ENCODE results near the gene HOOK1. TPM values are rescaled to one million over a fixed set of nuclear protein-coding genes. Genes with fewer than 3 reads are reported as not detected.
"Not testable (repeated sequence)": the region's sequence is repeated elsewhere in the genome, so short reads cannot be mapped to it uniquely, and the experiment has no call there.

Gene HOOK1
- total and polyA plus RNA-seq, 2 donors (not counting 3 experiments of a cell fraction or from before 2014, with no cell fraction given), result not detected

DNA sequence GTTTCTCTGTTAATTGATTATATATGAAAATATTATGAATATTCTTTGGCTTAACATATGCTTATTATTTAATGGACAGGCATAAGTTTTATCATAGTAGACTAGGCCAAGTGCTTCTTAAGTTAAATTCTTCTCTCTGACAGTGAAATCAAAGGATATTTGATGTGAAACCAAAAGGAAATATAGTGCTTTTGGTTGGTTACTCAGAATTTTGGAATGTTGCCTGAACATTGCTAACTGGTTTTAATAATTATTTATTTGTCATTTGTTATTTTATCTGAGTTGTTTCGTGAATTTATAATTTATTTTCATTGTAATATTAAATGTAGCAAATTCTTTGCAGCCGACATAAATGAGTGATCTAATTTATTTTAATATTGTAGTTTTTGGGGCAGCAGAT lies 18.3 kb downstream of the HOOK1 start:
- FAIRE-seq (no peak), DNase-seq (ENCODE audit: low read depth, low spot score) (no peak)
- Histone ChIP-seq H3K9ac (replicated peaks; ENCODE audit: extremely low read depth, insufficient read depth, low read length) (no peak overlapping the region), H3K9me1 (replicated peaks; ENCODE audit: control insufficient read depth, extremely low read depth, insufficient read depth, low read length) (no peaks in the 10 kb centered on the region), H3K36me3 (ENCODE audit: control insufficient read depth in 2 of 2, extremely low read depth in 1 of 2, insufficient read depth in 2 of 2, low read length in 2 of 2) (no peaks in the 10 kb centered on the region), H4K20me1 (replicated peaks; ENCODE audit: control insufficient read depth, extremely low read depth, insufficient read depth, low read length) (no peaks in the 10 kb centered on the region), H3K9me3 (replicated peaks; ENCODE audit: control insufficient read depth, insufficient read depth, low read length) (no peaks in the 10 kb centered on the region), H3K4me2 (ENCODE audit: insufficient read depth, low read length) (no peak overlapping the region), H3K27ac (ENCODE audit: insufficient read depth, low read depth, low read length) (no peak overlapping the region), H2AFZ (ENCODE audit: low read depth, low read length) (no peak overlapping the region), H3K79me2 (ENCODE audit: control insufficient read depth, insufficient read depth, low read length) (no peaks in the 10 kb centered on the region), H3K4me3 (replicated peaks in 1 of 3; ENCODE audit: insufficient read depth in 1 of 3, low read depth in 1 of 3, low read length in 3 of 3) (no peak overlapping the region), H3K27me3 (ENCODE audit: control insufficient read depth in 2 of 2, insufficient read depth in 2 of 2, low read length in 2 of 2) (no peaks in the 10 kb centered on the region), H3K4me1 (ENCODE audit: control insufficient read depth, extremely low read depth, insufficient read depth, low read length) (no peaks in the 10 kb centered on the region)
- intact Hi-C loops (cut with micrococcal nuclease) (no loop called here), dilution Hi-C loops (cut with MboI; ENCODE audit: extremely low pct_ligation_motif_present, low sequenced_read_pairs) (no loop called here)
- ChIA-PET CTCF (interaction anchor here (1.5 kb wide), 1 partner anchor 27 kb away, joined by 3 read pairs; no protein-coding TSS in a partner anchor), POLR2A (no interaction called here)
- no peak for TF ChIP-seq JUN (IDR thresholded peaks at IDR 0.05; ENCODE audit: borderline replicate concordance, insufficient read depth, insufficient read length, low read depth)
- no TSS peak for BruUV-seq (replicated peaks)

DNA sequence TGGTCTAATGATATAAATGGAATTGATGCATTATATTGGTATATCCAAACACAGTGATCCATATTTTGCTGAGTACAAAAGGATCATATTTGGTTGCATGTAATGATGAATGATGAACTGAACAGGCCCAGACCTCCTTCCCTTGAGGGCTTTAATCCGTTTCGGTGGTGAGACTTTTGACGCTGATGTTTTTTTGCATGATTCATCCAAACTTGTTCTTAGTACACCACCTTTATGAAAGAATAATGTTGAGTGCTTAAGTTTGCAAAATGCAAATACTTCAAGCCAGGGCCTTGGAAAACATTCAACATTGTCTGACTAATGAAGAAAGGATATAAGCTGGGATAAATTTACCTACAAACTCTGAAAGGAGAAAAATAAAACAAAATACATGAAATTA lies 19.2 kb downstream of the HOOK1 start:
- POLR2A ChIA-PET, result no interaction called here
- H3K9me1 ChIP-seq (replicated peaks; ENCODE audit: control insufficient read depth, extremely low read depth, insufficient read depth, low read length), result no peaks in the 10 kb centered on the region
- no peak overlapping the region for H3K9ac ChIP-seq (replicated peaks; ENCODE audit: extremely low read depth, insufficient read depth, low read length)
- H3K4me1 ChIP-seq (ENCODE audit: control insufficient read depth, extremely low read depth, insufficient read depth, low read length), result no peaks in the 10 kb centered on the region
- intact Hi-C loops (cut with micrococcal nuclease) (no loop called here), dilution Hi-C loops (cut with MboI; ENCODE audit: extremely low pct_ligation_motif_present, low sequenced_read_pairs) (no loop called here)
- no peaks in the 10 kb centered on the region for H3K27me3 ChIP-seq (ENCODE audit: control insufficient read depth in 2 of 2, insufficient read depth in 2 of 2, low read length in 2 of 2)
- BruUV-seq (replicated peaks), result no TSS peak
- H4K20me1 ChIP-seq (replicated peaks; ENCODE audit: control insufficient read depth, extremely low read depth, insufficient read depth, low read length), result no peaks in the 10 kb centered on the region
- H3K79me2 ChIP-seq (ENCODE audit: control insufficient read depth, insufficient read depth, low read length), result no peaks in the 10 kb centered on the region
- H3K9me3 ChIP-seq (replicated peaks; ENCODE audit: control insufficient read depth, insufficient read depth, low read length), result no peaks in the 10 kb centered on the region
- no peak overlapping the region for H3K4me3 ChIP-seq (replicated peaks in 1 of 3; ENCODE audit: insufficient read depth in 1 of 3, low read depth in 1 of 3, low read length in 3 of 3)
- no peaks in the 10 kb centered on the region for H3K36me3 ChIP-seq (ENCODE audit: control insufficient read depth in 2 of 2, extremely low read depth in 1 of 2, insufficient read depth in 2 of 2, low read length in 2 of 2)
- no peak for TF ChIP-seq POLR2AphosphoS5 (IDR thresholded peaks at IDR 0.05; ENCODE audit: insufficient read depth, low read depth, low read length)
- TF ChIP-seq, protein P1, sequence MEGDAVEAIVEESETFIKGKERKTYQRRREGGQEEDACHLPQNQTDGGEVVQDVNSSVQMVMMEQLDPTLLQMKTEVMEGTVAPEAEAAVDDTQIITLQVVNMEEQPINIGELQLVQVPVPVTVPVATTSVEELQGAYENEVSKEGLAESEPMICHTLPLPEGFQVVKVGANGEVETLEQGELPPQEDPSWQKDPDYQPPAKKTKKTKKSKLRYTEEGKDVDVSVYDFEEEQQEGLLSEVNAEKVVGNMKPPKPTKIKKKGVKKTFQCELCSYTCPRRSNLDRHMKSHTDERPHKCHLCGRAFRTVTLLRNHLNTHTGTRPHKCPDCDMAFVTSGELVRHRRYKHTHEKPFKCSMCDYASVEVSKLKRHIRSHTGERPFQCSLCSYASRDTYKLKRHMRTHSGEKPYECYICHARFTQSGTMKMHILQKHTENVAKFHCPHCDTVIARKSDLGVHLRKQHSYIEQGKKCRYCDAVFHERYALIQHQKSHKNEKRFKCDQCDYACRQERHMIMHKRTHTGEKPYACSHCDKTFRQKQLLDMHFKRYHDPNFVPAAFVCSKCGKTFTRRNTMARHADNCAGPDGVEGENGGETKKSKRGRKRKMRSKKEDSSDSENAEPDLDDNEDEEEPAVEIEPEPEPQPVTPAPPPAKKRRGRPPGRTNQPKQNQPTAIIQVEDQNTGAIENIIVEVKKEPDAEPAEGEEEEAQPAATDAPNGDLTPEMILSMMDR (IDR thresholded peaks at IDR 0.05; ENCODE audit: extremely low read depth in 1 of 2, insufficient read depth in 1 of 2, low read depth in 1 of 2, low read length in 2 of 2), result no peak
- FAIRE-seq, result no peak
- DNase-seq (ENCODE audit: low read depth, low spot score), result no peak
- no peak overlapping the region for H3K27ac ChIP-seq (ENCODE audit: insufficient read depth, low read depth, low read length)
- CTCF ChIA-PET, result interaction anchor here (1.5 kb wide), 1 partner anchor 26 kb away, joined by 3 read pairs; no protein-coding TSS in a partner anchor
- no peak overlapping the region for H2AFZ ChIP-seq (ENCODE audit: low read depth, low read length)
- H3K4me2 ChIP-seq (ENCODE audit: insufficient read depth, low read length), result no peak overlapping the region

DNA sequence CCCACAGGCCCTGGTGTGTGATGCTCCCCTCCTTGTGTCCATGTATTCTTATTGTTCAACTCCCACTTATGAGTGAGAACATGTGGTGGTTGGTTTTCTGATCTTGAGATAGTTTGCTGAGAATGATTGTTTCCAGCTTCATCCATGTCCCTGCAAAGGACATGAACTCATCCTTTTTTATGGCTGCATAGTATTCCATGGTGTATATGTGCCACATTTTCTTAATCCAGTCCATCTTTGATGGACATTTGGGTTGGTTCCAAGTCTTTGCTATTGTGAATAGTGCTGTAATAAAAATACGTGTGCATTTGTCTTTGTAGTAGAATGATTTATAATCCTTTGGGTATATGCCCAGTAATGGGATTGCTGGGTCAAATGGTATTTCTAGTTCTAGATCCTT lies 23.1 kb downstream of the HOOK1 start:
- DNase-seq (ENCODE audit: low read depth, low spot score); H2AFZ ChIP-seq (ENCODE audit: low read depth, low read length); H3K9me3 ChIP-seq (replicated peaks; ENCODE audit: control insufficient read depth, insufficient read depth, low read length); H3K36me3 ChIP-seq (ENCODE audit: control insufficient read depth in 2 of 2, extremely low read depth in 1 of 2, insufficient read depth in 2 of 2, low read length in 2 of 2); H4K20me1 ChIP-seq (replicated peaks; ENCODE audit: control insufficient read depth, extremely low read depth, insufficient read depth, low read length); H3K79me2 ChIP-seq (ENCODE audit: control insufficient read depth, insufficient read depth, low read length); intact Hi-C loops (cut with micrococcal nuclease); BruUV-seq (replicated peaks); H3K9ac ChIP-seq (replicated peaks; ENCODE audit: extremely low read depth, insufficient read depth, low read length); POLR2A ChIA-PET; dilution Hi-C loops (cut with MboI; ENCODE audit: extremely low pct_ligation_motif_present, low sequenced_read_pairs); H3K27ac ChIP-seq (ENCODE audit: insufficient read depth, low read depth, low read length); H3K4me3 ChIP-seq (replicated peaks in 1 of 3; ENCODE audit: insufficient read depth in 1 of 3, low read depth in 1 of 3, low read length in 3 of 3); H3K4me1 ChIP-seq (ENCODE audit: control insufficient read depth, extremely low read depth, insufficient read depth, low read length); H3K27me3 ChIP-seq (ENCODE audit: control insufficient read depth in 2 of 2, insufficient read depth in 2 of 2, low read length in 2 of 2); H3K9me1 ChIP-seq (replicated peaks; ENCODE audit: control insufficient read depth, extremely low read depth, insufficient read depth, low read length); CTCF ChIA-PET; FAIRE-seq; H3K4me2 ChIP-seq (ENCODE audit: insufficient read depth, low read length): not testable (repeated sequence)

All from endothelial cell of umbilical vein (primary cell).